Measurements from ENCODE around the gene SIRT2. TPM values are rescaled to one million over a fixed set of nuclear protein-coding genes. Genes with fewer than 3 reads are reported as not detected.

SIRT2 gene
- total RNA-seq, 1 experiment from 2014 or later = 8.4 TPM

DNA sequence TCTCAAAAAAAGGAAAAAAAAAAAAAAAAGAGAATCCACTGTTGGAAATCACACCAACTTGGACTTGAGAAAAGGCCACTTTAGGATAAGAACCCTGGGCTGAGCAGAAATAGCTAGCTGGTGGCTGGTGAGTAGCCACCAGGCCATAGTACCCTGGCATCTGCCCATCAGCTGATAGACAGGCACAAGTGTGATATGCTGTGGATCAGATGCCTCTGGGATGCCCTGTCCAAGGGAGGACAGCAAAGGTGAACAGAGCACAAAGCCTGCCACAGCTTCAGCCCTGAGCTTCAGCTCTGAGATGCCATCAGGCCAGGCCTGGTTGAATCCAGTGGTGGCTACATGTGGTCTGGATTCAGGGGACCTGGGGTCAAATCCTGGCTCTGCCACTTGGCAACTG is 8.7 kb downstream of the SIRT2 start:
- Histone ChIP-seq H2BK15ac (ENCODE audit: low read depth, low read length) (no peak overlapping the region), H3K4me2 (ENCODE audit: insufficient read depth, insufficient read length, low read length) (no peak overlapping the region), H2AFZ (ENCODE audit: low read length) (no peak overlapping the region), H3K18ac (ENCODE audit: insufficient read length, low read depth, low read length) (no peak overlapping the region), H3T11ph (ENCODE audit: low read length) (no peak overlapping the region), H2BK120ac (ENCODE audit: low read depth, low read length, poor library complexity, severe bottlenecking) (no peak overlapping the region), H3K23me2 (ENCODE audit: insufficient read length, low read depth, low read length, poor library complexity, severe bottlenecking) (no peaks in the 10 kb centered on the region), H3K56ac (ENCODE audit: insufficient read length, low read depth, low read length) (no peak overlapping the region), H4K5ac (ENCODE audit: insufficient read length, low read depth, low read length) (no peak overlapping the region), H2BK12ac (ENCODE audit: insufficient read length, low read depth, low read length) (no peak overlapping the region), H4K20me1 (ENCODE audit: control insufficient read depth, insufficient read depth, insufficient read length) (peaks cover 3% of the 10 kb centered on the region), H3K9me3 (ENCODE audit: control insufficient read depth, low read depth, low read length) (no peaks in the 10 kb centered on the region), H3K4me1 (ENCODE audit: insufficient read depth, low read length) (no peaks in the 10 kb centered on the region), H3K79me1 (ENCODE audit: insufficient read depth, low read depth, low read length, poor library complexity, severe bottlenecking) (no peaks in the 10 kb centered on the region), H3K23ac (ENCODE audit: insufficient read length, low read depth, low read length) (no peak overlapping the region), H3K79me2 (ENCODE audit: insufficient read depth, low read length) (no peaks in the 10 kb centered on the region), H3K9ac (ENCODE audit: extremely low read depth, insufficient read length, low read length) (no peak overlapping the region), H4K8ac (replicated peaks; ENCODE audit: insufficient read length, low read depth, low read length) (no peak overlapping the region), H2AK5ac (ENCODE audit: insufficient read length, low read length) (no peak overlapping the region), H2BK20ac (ENCODE audit: low read depth, low read length, poor library complexity, severe bottlenecking) (no peak overlapping the region), H3K4ac (ENCODE audit: low read depth, low read length) (no peak overlapping the region), H4K91ac (ENCODE audit: insufficient read length, low read depth, low read length) (no peak overlapping the region), H3K14ac (ENCODE audit: insufficient read depth, low read length) (no peak overlapping the region), H3K27me3 (ENCODE audit: insufficient read depth, low read length) (no peaks in the 10 kb centered on the region), H3K27ac (ENCODE audit: insufficient read length, low read depth, low read length) (no peak overlapping the region), H2BK5ac (ENCODE audit: insufficient read length, low read length) (no peak overlapping the region)
- Mint-ChIP-seq H3K4me1 (no peaks in the 10 kb centered on the region), H3K9me3 (no peaks in the 10 kb centered on the region), H3K36me3 (ENCODE audit: insufficient read depth in 1 of 3, low read depth in 3 of 3) (no peaks in the 10 kb centered on the region), H3K27me3 (ENCODE audit: low read depth) (no peaks in the 10 kb centered on the region; the same call in 1 of the 2 replicates), H3K27ac (no peak overlapping the region), H3K4me3 (no peak overlapping the region)
- no peak for DNase-seq
- TF ChIP-seq, protein P1, sequence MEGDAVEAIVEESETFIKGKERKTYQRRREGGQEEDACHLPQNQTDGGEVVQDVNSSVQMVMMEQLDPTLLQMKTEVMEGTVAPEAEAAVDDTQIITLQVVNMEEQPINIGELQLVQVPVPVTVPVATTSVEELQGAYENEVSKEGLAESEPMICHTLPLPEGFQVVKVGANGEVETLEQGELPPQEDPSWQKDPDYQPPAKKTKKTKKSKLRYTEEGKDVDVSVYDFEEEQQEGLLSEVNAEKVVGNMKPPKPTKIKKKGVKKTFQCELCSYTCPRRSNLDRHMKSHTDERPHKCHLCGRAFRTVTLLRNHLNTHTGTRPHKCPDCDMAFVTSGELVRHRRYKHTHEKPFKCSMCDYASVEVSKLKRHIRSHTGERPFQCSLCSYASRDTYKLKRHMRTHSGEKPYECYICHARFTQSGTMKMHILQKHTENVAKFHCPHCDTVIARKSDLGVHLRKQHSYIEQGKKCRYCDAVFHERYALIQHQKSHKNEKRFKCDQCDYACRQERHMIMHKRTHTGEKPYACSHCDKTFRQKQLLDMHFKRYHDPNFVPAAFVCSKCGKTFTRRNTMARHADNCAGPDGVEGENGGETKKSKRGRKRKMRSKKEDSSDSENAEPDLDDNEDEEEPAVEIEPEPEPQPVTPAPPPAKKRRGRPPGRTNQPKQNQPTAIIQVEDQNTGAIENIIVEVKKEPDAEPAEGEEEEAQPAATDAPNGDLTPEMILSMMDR (conservative IDR thresholded peaks at IDR 0.05) = no peak

Data from H9 (cell line).